MCF 10A (cell line): Measurements from ENCODE around the gene SEMA3F. TPM values are rescaled to one million over a fixed set of nuclear protein-coding genes. Genes with fewer than 3 reads are reported as not detected.

Experiments
- BruUV-seq: library from RNA; stranded (reverse); fragments of 400-500 nt; replicated peaks from 2 replicates; lab custom pipeline; 2021; lab: Mats Ljungman, UMichigan
- CTCF ChIA-PET: fragments of 300-600 bp; sonication (Branson Sonifier 250); formaldehyde crosslinking; extraction: SDS; loops from one replicate; lab custom pipeline; 2021; ENCODE audit warnings: antibody characterized with exemption, inconsistent platforms; lab: Yijun Ruan, JAX
- POLR2A ChIA-PET: fragments of 300-600, 350-650 bp; sonication (Branson Sonifier 250); formaldehyde crosslinking; extraction: SDS; loops from one replicate; lab custom pipeline; 2020; ENCODE audit warnings: antibody characterized with exemption, inconsistent platforms; lab: Yijun Ruan, JAX
- DNase-seq: peaks from one replicate; pipeline ENCODE4 v3.0.0-alpha.2; 2018; ENCODE audit not compliant: unreplicated experiment
- H3K27ac Mint-ChIP-seq: one replicate; pipeline ENCODE4 v1.8.0; 2022; ENCODE audit warnings: mild to moderate bottlenecking, low read depth, mixed read lengths; ENCODE audit not compliant: unreplicated experiment
- H3K27me3 Mint-ChIP-seq: one replicate; pipeline ENCODE4 v1.8.0; 2022; ENCODE audit warnings: mixed read lengths; ENCODE audit not compliant: insufficient read depth, unreplicated experiment
- H3K36me3 Mint-ChIP-seq: one replicate; pipeline ENCODE4 v1.8.0; 2022; ENCODE audit warnings: mild to moderate bottlenecking, moderate library complexity, mixed read lengths; ENCODE audit not compliant: insufficient read depth, unreplicated experiment
- H3K4me1 Mint-ChIP-seq: one replicate; pipeline ENCODE4 v1.8.0; 2022; ENCODE audit warnings: mixed read lengths; ENCODE audit not compliant: insufficient read depth, unreplicated experiment
- H3K4me3 Mint-ChIP-seq: one replicate; pipeline ENCODE4 v1.8.0; 2022; ENCODE audit warnings: mild to moderate bottlenecking, moderate library complexity, mixed read lengths; ENCODE audit not compliant: unreplicated experiment
- H3K9me3 Mint-ChIP-seq: one replicate; pipeline ENCODE4 v1.8.0; 2022; ENCODE audit warnings: mixed read lengths; ENCODE audit not compliant: unreplicated experiment
- intact Hi-C: fragments of 100-400 bp; cut with micrococcal nuclease; formaldehyde crosslinking; loops from 2 replicates; pipeline ENCODE4 v1.14.1; 2022
- total RNA-seq: library from RNA; stranded (reverse); gene quantifications from 2 replicates; pipeline ENCODE4 v1.2.3, GENCODE V29; 2022
- TF ChIP-seq, protein P1 (sequence below): fragments of 200-600 bp; IDR thresholded peaks from one replicate; pipeline ENCODE4 v1.8.0; 2022; ENCODE audit warnings: antibody characterized with exemption, mild to moderate bottlenecking; ENCODE audit not compliant: unreplicated experiment

Gene SEMA3F
- total RNA-seq, 1 experiment from 2014 or later, result 34.6 TPM

- POLR2A ChIA-PET, result interaction anchor here (0.9 kb wide), 1 partner anchor 28 kb away, joined by 4 read pairs; the partner anchor contains the start of gene GNAT1
- H3K27ac Mint-ChIP-seq, result no peak overlapping the region
- H3K27me3 Mint-ChIP-seq, result peaks cover 5% of the 10 kb centered on the region
- DNase-seq, result no peak
- TF ChIP-seq, protein P1, sequence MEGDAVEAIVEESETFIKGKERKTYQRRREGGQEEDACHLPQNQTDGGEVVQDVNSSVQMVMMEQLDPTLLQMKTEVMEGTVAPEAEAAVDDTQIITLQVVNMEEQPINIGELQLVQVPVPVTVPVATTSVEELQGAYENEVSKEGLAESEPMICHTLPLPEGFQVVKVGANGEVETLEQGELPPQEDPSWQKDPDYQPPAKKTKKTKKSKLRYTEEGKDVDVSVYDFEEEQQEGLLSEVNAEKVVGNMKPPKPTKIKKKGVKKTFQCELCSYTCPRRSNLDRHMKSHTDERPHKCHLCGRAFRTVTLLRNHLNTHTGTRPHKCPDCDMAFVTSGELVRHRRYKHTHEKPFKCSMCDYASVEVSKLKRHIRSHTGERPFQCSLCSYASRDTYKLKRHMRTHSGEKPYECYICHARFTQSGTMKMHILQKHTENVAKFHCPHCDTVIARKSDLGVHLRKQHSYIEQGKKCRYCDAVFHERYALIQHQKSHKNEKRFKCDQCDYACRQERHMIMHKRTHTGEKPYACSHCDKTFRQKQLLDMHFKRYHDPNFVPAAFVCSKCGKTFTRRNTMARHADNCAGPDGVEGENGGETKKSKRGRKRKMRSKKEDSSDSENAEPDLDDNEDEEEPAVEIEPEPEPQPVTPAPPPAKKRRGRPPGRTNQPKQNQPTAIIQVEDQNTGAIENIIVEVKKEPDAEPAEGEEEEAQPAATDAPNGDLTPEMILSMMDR, result no peak
- no peaks in the 10 kb centered on the region for H3K9me3 Mint-ChIP-seq
- no peaks in the 10 kb centered on the region for H3K4me1 Mint-ChIP-seq
- H3K4me3 Mint-ChIP-seq, result no peak overlapping the region
- intact Hi-C loops, result no loop called here
- CTCF ChIA-PET, result interaction anchor here (0.7 to 15.0 kb wide), 7 partner anchors 15 to 98 kb away, joined by 3 to 209 read pairs (median 3); partner anchors contain the start of gene GNAT1
- no peaks in the 10 kb centered on the region for H3K36me3 Mint-ChIP-seq
- no TSS peak for BruUV-seq
These were observed 64.2 kb downstream of the SEMA3F start for GRCh38 chr3:50219285-50219684.

DNA sequence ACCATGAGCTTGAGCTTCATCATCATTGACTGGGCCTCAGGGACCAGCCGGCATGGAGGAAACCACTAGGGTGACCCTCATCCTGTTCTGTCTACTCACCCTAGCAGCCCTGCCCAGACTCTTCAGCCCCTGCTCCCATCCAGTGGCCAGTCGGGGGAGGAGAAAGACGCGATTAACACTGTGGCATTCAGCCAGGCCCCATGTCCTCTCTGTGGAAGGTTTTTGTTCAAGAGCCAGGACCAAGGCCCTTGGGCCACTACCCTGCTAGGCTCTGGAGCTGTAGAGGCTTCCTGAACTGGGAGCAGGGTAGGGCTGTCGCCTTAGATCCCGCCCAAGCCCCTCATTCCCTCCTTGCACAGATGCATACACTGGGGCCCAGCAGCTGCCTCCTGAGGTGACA lies 65.0 kb downstream of the SEMA3F start:
- intact Hi-C loops, result no loop called here
- H3K36me3 Mint-ChIP-seq, result no peaks in the 10 kb centered on the region
- no peaks in the 10 kb centered on the region for H3K9me3 Mint-ChIP-seq

GRCh38 chr3:50221051-50221410 lies 65.9 kb downstream of the SEMA3F start:
- no peaks in the 10 kb centered on the region for H3K4me1 Mint-ChIP-seq
- peaks cover 16% of the 10 kb centered on the region for H3K27me3 Mint-ChIP-seq
- H3K36me3 Mint-ChIP-seq, result no peaks in the 10 kb centered on the region
- H3K4me3 Mint-ChIP-seq, result no peak overlapping the region
- ChIA-PET CTCF (interaction anchor here (0.6 to 15.0 kb wide), 10 partner anchors 10 to 148 kb away, joined by 3 to 209 read pairs (median 4); partner anchors contain the start of gene GNAT1), POLR2A (no interaction called here)
- H3K27ac Mint-ChIP-seq, result no peak overlapping the region
- no TSS peak for BruUV-seq
- TF ChIP-seq, protein P1, result no peak
- intact Hi-C loops, result no loop called here
- no peak for DNase-seq
- no peaks in the 10 kb centered on the region for H3K9me3 Mint-ChIP-seq

More for the DNA sequence above, 65.0 kb downstream of the SEMA3F start:
- CTCF ChIA-PET, result interaction anchor here (0.8 to 15.0 kb wide), 4 partner anchors 9 to 98 kb away, joined by 6 to 209 read pairs (median 8); partner anchors contain the start of gene GNAT1
- peaks cover 14% of the 10 kb centered on the region for H3K27me3 Mint-ChIP-seq
- no peak overlapping the region for H3K4me3 Mint-ChIP-seq
- no peak for DNase-seq
- POLR2A ChIA-PET, result interaction anchor here (0.9 kb wide), 1 partner anchor 98 kb away, joined by 4 read pairs; no protein-coding TSS in a partner anchor
- TF ChIP-seq, protein P1, result no peak
- BruUV-seq, result no TSS peak
- H3K27ac Mint-ChIP-seq, result no peak overlapping the region
- H3K4me1 Mint-ChIP-seq, result no peaks in the 10 kb centered on the region

DNA sequence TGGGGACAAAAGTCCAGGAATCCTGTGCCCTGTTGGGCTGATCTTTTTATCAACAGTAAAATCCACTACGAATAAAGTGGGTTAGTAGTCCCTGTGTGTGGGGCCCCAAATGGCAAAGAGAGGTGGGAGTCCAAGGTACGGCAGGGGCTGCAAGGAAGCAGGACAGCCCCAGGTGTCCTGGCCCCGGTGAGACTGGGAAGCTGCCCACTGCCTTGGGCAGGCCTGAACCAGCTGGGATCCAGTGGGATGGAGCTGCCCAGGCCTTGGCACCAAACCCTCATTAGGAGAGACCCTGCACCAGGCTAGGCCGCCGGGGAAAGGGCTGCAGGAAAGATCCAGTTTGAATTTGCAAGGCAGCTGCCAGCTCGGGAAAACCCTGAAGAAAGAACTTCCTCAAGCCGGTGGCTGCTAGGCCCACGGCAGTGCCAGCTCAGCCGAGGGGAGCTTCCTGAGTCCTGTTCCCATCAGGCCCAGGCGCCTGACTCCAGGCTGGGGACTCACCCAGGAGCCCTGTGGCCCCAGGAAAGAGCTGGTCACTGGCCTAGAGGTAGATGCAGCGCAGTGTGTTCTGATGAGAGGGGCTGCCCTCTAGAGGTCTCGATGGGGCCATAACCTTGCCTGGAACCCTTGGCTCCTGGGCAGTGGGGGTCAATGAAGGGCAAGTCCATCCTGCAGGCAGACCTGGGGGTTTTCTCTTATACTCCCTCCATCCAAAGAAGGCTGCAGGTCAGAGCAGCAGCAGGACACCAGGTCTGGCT lies 66.5 kb downstream of the SEMA3F start:
- POLR2A ChIA-PET, result no interaction called here
- H3K36me3 Mint-ChIP-seq, result no peaks in the 10 kb centered on the region
- no peaks in the 10 kb centered on the region for H3K9me3 Mint-ChIP-seq
- BruUV-seq, result no TSS peak
- H3K4me1 Mint-ChIP-seq, result no peaks in the 10 kb centered on the region
- no peak overlapping the region for H3K4me3 Mint-ChIP-seq
- no peak overlapping the region for H3K27ac Mint-ChIP-seq
- peaks cover 16% of the 10 kb centered on the region for H3K27me3 Mint-ChIP-seq
- DNase-seq, result no peak
- intact Hi-C loops, result no loop called here
- CTCF ChIA-PET, result interaction anchor here (0.6 to 15.0 kb wide), 7 partner anchors 11 to 148 kb away, joined by 3 to 209 read pairs (median 4); partner anchors contain the start of gene GNAT1
- TF ChIP-seq, protein P1, result no peak
